Hippocampal formation (tissue), 2 donors: Measurements from ENCODE around the gene VAV2.

Source experiments
- DNase-seq, 2 donors: peaks; one replicate each; lab custom pipeline; 2025; lab: John Stamatoyannopoulos, UW

The VAV2 gene

DNA sequence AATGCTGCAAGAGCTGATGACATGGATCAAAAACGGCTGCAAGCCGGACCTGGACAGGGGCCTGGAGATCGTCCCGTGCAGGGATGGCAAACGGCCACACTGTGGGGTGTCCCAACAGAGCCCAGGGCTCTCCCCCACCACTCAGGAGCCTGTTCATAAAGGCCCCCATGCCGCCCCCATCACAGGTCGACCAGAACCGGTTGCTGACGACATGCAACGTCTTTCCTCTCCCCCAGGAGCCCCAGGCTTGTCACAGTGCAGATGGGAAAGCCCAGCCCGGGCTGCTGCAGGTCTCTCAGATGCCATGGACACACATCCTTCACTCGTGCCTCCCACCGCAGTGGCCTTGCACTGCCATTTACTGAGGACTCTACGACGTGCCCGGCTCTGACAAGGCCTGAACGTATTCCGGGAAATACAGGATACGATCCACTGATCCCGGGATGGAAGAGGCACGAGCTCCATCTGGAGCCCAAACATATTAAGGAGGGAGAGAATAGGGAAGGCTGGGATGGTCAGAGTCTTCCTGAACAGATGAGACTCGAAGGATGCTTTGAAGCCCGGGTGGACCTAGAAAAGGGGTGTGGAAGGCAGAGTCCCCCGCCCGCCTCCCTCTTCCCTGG is 177.4 kb downstream of the VAV2 start:
- no peak for DNase-seq

DNA sequence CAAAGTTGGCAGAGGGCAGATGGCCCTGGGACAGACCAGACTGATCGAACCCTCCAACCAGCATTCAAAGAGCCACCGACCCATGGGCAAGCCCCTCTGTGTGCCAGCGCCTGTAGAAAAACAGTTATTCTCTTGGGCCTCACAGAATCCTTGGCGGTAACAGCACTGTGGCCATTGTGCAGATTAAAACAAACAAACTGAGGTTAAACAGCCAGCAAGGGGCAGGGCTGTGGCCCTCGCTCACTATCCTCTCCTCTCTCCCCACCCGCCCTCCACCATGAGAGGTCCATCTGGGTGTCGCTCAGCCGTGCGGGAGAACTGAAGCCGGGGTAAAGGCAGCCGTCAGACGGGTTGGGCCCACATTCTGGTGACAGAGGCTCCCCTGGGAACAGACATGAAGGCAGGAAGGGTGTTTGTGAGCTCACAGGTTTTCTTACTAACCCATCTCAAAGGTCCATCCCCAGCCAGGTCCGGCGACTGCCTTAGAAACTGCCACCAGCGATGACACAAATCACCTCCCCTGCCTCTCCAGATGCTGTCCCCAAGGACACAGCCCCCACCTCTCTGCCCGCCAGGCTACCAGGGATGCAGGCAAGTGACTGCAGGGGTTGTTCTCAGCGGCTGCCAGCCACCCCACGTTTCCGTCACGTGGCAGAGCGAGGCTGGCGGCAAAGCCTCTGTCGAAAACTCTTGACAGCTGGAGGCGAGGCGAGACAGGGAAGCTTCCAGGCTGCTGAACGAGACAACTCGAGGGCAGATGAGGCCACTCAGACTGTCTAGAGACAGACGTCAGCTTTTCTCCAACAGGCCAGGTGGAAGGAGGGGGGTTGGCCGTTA is 178.2 kb downstream of the VAV2 start:
- no peak for DNase-seq

DNA sequence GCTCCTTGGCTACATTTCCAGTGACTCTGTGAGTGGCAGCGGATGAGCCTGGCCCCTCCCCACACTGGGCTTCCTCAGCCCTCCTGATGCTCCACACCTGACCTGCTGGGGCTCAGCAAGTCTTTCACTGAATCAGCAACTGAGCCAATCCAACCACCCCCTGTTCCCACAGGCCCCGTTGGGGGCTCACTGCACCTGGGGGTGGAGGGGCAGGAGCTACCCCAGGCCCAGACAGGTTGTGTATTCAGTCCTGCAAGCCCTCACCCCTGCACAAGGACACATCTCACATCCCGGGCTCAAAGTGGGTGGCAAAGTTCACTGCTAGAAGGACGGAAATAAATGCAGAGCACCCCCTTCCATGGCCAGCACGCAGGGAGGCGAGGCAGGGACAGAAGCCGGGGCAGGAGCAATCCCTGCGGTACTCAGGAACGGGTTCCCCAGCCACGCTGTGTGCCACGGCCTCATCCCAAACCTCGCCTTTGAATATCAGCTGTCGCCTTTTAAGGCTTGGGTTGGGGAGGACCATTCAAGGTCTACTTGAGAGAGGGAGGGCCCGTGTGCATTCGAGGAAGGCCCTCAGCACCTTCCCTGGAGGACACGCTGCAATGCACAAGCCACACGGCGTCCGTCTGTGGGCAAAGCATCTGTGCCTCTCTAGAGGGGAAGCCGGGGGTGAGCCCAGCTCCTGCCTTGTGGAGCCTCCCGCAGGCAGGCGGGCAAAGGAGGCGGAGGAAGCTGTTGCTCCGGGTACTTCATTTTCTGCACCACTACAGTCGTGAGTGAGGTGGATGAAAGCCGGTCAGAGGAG is 179.0 kb downstream of the VAV2 start:
- DNase-seq = no peak

DNA sequence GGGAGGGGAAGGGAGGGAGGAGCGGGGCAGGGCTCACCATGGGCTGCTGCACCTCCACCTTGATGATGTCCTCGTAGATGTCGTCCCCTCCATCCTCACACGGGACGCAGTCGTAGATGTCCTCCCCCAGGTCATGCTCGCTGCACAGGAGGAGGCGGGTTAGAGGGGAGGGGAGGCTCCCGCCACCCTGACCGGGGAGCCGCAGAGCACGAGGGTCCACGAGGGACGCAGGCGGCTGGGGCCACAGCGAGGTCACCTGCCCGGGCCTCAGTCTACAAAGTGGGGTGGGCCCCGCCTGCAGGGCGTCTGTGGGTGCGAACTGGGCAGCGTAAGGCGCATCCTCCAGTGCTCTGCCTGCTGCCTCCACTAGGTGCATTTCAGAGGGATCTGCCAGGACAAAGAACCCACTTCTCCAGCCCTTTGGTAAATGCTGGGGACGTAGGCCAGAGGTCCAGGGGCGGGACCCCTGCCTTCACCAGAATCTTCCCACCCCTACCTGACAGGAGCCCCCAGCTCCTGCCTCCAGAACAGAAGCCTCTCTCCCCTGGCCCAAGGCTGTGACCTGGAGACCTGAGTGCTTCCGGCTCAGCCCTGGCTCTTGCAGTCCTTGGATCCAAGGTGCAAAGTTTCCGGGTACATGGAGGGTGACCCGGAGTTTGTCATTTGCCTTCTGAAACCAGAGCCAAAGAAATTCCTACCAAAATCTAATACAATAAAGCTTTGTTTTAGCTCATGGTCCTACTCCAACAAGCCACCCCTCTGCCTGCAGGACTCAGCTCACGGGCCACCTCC is 179.9 kb downstream of the VAV2 start:
- no peak for DNase-seq

DNA sequence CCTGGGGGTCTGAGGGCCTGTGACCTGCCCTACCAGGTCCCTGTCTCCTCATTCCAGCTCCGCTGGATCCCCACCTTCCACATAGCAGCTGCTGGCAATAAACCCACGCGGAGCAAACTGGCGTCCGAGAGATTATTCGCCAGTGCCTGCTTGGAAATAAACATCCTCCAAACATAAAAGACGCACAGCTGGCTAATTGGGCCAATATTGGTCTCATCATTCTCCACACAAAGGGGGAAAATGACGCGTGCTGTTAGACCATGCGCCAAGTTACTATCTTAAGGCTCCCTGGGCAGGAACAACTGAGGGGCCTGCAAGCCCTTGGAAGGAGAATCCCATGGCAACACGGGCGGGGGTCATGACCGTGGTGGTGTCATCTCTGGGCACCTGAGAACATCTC is 180.7 kb downstream of the VAV2 start:
- no peak for DNase-seq

DNA sequence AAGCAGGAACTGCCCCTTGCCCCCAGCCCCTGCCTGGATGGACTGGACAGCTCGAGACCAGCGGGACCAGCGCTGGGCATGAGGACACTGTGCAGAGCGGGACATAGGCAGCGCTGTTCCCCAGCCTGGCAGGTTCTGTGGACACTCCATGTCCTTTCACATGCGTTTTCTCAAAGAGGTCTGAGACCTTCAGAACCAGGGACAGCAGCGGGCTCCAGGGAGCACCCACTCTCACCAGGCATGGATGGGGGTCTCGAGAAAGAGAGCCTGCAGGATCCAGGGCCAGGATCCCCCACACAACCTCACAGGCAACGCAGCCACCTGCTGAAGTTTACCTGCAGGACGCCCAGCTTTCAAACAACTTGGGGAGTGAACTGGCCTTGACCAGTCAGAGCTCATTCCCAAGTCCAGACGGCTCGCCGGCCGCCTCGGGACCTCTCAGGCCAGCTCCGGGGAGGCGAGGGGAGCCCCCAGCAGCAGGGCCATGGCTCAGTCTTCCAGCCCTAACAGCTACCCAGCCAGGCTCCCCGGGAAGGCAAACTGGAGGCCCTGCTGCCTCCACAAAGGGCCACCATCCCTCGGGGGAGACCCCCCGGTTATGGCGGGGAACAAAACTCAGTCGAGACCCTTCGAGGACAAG is 181.4 kb downstream of the VAV2 start:
- no peak for DNase-seq

DNA sequence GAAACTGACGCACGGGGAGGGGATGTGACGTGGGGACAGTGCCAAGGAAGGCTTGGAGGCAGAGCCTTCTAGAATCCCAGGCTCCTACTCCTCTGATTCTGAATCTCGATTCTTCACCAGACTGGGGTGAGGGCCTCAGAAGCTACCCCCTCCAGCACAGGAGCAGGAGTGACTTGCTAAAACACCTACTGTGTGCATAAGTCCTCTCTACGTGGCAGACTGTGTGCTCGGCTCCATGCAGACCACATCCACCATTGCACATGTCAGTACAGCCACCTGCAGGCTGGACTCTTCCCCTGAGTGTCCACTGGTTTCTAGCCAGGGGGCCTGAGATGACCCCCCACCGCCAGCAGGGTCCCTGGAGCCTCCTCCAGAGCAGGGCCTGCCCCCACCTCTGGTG is 182.8 kb downstream of the VAV2 start:
- no peak for DNase-seq

DNA sequence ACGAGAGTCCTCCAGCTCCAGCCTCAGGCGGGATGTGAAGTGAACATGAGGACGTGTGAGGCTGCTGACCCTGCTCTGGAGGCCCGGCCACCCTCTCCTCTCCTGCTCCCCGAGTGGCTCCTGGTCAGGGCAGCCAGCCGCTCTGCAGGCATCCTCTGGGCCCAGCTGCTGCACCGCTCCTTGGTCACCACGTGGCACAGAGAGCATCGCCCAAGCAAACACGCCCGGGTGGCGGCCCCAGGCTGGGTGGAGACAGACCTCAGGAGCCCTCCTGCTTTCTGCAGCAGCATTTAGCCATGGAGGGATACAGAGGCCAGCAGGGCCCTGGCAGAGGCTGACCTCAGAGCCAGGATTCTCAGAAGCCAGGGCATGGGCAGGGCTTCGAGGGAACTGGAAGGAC is 184.3 kb downstream of the VAV2 start:
- DNase-seq = no peak

DNA sequence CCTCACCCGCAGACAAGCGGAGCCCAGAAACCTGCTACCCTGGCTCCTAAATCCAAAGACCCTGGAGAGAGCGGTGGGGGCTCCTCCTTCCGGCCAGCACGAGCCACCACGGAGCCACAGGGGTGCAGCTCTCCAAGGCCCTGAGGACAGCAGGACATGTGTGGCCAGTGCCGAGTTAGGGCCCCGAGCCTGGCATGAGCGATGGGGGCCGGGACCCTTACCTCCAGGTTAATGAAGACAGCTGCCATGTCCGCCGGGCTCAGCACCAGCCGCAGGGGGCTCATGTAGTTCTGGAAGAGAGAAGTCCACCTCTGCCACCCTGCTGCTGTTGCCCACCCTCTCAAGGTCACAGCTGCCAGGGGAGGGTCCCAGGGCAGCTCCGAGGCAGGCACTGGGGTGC is 185.1 kb downstream of the VAV2 start:
- DNase-seq = no peak

DNA sequence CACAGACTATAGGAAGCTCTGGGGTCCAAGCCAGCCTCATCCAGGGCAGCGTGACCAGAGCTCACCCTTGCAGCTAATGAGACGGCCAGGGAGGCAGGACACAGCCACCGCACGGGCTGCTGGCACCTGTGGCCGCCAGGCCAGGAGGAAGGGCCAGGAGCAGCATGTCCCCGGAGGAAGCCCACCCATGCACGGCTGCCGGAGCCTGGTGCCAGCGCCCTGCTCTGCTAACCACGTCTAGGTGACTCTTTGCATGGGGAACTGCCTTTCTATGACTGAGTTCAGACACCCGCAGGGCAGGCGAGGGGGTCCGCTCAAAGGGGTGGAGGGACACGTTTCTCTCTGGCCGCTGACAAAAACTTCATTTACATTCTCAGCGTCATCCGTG is 185.5 kb downstream of the VAV2 start:
- no peak for DNase-seq

DNA sequence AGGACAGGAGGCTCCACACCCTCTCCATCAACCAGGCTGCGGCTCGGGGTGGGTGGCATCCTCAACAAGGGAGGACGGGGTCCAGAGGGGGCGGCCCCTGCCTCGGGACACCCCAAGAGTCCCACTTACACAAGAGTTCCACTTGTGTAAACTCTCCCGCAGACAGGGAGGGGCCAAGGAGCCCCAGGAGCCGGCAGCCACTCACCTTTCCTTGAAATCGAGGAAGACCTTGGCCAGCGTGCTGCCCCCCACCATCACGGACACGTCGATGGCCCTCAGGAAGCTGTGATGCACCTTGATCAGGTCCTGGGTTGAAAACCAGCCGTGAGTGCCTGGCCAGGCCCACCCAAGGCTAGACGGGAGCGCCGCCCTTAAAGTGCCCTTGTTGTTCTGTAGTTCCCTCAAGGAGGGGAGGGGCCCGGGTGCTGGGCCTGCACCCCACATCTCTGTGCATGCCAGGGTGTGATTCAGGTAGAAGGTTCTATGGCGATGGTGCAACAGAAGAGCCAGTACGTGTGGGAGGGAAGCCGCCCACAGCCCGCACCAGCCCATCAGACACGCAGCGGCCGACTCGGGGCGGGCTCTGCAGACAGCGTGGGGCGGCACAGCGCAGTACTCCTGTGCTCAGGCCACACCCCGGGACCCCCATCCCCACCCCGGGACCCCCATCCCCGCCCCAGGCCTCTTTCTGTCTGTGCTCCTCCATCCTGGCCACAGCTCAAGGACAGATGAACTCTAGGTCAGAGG is 186.1 kb downstream of the VAV2 start:
- no peak for DNase-seq

DNA sequence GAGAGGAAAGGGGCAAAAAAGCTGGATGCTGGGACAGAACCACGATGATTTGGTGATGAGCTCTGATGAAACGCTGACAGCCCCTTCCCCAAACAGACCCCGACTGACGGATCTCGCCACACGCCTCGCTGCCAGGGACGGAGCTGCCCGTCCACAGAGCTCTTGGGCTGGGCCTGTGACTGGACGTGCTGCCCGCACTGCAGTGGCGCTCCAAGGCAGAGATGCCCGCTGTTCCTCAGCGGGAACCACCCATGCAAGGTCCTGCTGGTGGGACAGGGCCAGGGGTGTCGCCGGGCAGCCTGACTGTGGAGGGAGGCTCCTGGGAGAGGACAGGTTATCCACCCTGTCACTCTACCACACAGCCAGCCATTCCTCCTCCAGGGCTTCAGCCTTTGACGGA is 187.9 kb downstream of the VAV2 start:
- no peak for DNase-seq

DNA sequence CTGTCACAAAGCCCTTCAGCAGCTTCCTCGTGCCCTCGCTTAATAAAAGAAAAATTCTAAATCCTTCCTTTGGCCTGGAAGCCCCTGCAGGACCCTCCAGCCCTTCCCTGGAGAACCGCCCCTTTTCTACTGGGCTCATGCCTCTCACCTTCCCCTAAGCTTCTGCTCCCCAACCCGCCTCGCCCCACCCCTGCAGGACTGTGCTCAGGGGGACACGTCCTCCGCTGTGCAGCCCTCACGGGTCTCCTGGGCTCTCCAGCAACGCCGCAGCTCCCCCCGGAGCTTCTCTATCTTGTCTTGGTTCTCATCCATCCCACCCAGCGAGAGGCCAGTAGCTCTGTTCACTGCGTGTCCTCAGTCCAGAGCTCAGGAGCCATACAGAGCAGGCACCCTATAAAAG is 188.4 kb downstream of the VAV2 start:
- DNase-seq = no peak

DNA sequence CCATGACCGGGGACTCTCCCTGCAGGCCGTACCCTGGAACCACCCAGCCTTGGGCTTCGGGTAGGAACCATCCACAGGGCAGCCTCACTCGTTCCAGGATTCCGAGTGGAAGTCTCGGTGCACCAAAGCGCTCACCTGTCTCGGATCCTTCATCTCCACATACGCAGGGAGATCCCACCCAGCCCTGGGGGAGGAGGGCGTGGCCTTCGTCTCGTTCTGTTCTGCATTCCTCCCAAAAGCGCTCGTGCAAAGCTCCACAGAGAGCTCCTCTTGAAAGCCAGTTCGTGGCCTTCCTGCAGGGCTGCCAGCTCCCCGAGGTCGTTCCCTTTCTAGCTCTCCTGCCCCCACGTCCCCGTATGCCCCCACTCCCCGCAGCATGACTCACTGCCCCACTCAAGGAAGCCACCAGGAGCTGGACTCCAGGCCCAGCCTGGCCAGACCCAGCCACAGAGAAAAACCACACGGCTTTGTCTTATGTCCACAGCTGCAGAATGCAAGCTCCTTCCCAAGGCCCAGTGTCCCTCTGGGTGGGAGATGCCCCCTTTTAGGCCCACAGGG is 189.0 kb downstream of the VAV2 start:
- no peak for DNase-seq

DNA sequence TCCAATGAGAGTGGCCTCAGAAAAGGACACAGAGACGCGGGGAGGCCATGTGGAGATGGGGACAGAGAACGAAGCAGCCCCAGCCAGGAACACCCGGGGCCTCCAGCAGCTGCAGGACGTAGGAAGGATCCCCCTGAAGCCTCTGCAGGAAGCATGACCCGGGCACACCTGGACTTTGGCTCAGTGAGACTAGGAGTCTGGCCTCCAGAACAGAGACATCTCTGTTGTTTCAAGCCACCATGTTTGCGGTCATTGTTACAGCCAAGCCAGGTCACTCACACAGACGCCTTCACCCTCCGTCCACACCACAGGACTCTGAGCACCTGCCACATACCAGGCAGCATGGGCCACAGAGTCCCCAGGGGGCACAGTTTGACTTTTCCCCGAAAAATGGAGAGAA is 190.4 kb downstream of the VAV2 start:
- DNase-seq = no peak

DNA sequence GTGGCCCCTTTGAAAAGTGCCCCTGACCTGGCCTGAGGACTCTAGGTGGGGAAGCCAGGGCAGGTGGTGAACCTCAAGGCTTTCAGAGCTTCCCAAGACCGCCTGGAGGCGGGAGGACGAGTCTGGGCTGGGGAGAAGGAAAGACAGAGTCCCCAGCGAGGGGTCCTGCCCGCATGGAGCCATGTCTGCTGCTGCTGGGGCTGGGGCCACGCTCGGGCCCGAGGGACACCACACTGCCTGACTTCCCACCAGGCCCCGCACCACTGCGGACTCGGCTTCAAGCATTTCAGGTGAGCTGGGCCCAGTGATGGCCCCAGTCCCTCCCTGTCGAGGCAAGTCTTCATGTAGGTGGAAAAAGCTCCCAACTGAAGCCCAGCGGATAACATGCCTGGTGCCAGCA is 191.9 kb downstream of the VAV2 start:
- no peak for DNase-seq

DNA sequence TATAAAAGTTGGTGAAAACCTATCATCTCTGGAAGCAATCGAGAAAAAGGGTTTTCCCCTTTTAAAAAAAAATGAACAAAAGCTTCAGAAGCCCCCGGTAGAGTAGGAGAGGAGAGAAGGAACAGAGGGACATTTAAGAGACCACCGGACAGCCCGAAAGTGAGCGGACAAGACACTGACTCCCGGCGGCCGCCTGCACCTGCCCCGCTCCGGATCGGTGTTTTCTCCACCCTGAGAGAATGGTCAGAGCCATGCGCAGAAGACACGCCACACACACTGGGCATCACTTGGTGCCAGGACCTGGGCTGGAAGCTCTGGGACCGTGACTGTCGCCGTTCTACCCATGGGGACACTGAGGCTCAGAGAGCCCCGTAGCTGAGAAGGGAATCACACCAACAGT is 192.4 kb downstream of the VAV2 start:
- no peak for DNase-seq

DNA sequence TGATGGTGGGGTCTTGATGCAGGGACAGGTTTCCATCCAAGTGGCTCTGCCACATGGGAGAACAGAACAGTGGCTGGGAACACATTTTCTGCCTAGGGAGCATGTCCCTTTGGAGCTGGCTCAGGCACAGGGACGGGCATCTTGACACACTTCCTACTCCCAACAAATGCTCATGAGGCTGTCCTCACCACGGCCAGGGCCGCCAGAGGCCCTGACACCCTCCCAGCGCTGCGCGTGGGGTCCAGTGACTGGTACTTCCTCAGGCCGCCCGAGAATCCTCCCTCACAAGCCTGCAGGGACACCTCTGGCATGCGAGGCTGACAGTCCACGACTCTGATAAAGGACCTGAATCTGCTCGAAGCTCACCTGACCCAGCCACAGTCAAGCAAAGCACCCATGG is 193.0 kb downstream of the VAV2 start:
- no peak for DNase-seq

DNA sequence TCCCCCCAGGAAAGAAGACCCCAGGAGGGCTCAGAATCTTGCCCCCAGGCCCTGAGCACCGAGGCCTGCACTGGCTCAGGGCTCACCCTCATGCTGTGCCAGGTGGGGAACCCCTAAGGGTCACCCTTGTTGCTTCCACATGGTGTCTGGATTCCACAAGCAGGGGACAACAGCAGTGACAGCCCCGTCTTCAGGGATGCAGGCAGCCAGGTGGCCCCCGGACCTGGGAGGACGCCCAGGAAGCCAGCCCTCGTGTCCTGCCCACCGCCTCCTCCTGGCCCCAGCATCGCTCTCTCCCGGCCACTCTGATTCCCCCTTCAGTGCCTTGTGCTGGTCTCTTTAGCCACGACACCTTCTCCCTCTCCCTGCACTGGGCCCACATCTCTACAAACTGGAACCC is 194.0 kb downstream of the VAV2 start:
- DNase-seq = no peak

DNA sequence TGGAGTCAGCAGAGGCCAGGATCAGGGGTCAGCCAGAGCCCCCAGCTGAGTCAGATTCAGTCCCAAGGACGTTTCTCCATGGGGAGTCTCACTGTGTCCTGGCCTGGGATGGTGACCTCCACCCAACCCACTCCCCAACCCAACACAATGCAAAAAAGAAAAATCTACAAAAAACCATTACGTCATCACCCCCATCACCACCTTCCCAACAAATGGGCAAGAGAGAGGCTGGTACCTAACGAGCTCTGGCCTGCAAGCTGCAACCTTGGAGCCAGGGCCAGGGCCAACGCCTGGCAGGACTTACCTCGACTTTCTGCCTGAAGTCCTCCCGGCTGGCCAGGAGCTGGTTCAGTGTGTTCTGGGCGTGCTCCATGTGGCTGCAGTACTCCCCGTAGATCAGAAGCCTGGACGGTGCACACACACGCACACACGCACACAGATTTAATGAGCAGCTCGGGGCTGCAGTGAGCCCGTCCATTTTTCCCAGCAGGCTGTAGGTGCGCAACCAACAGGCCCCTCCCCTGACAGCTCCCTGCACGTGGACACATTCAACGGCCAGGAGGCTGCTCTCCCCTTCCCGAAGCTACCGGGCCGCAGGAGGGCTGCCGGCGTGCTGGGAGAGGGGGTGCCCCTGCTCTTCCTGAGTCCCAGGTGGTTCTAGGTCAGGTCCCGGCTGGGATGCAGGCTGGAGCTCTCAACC is 194.6 kb downstream of the VAV2 start:
- no peak for DNase-seq
